Uterus (tissue), 4 donors: ENCODE data around the gene RTP5. TPM values are rescaled to one million over a fixed set of nuclear protein-coding genes. Genes with fewer than 3 reads are reported as not detected.

Source experiments
- DNase-seq, 2 donors: peaks; one replicate each; pipeline ENCODE4 v3.0.0-alpha.2; 2019 to 2020
- H3K27ac ChIP-seq, 2 donors: fragments of 200-600 bp; sonication (generic); 1 replicate in 1 of 2; 2 replicates in 1 of 2; pipeline ENCODE4 v1.5.1; 2016 to 2018
- H3K27me3 ChIP-seq, 2 donors: fragments of 200-600 bp; sonication (generic); one replicate each; pipeline ENCODE4 v1.5.1; 2018 to 2019; ENCODE audit warnings: control low read depth in 1 of 2
- H3K36me3 ChIP-seq, 2 donors: fragments of 200-600 bp; sonication (generic); one replicate each; pipeline ENCODE4 v1.5.1; 2019; ENCODE audit warnings: control low read depth in 1 of 2
- H3K4me1 ChIP-seq, 2 donors: fragments of 200-600 bp; sonication (generic); one replicate each; pipeline ENCODE4 v1.5.1; 2018 to 2019; ENCODE audit warnings: control low read depth in 1 of 2
- H3K4me3 ChIP-seq, 2 donors: fragments of 200-600 bp; sonication (generic); 1 replicate in 1 of 2; 2 replicates in 1 of 2; pipeline ENCODE4 v1.5.1; 2018 to 2019; ENCODE audit warnings: mild to moderate bottlenecking in 1 of 2
- H3K9me3 ChIP-seq, 2 donors: fragments of 200-600 bp; sonication (generic); one replicate each; pipeline ENCODE4 v1.5.1; 2019; ENCODE audit warnings: control low read depth in 1 of 2
- POLR2A ChIP-seq, 2 donors: fragments of 450-650 bp; IDR thresholded peaks; one replicate each; pipeline ENCODE4 v1.6.1; 2016; ENCODE audit warnings: antibody characterized with exemption in 2 of 2, mild to moderate bottlenecking in 1 of 2, moderate library complexity in 1 of 2
- intact Hi-C: fragments of 100-400 bp; cut with DNase I; formaldehyde crosslinking; loops from one replicate; pipeline ENCODE4 v1.15.1; 2023; ENCODE audit warnings: low total_unique reads
- total RNA-seq, 4 donors: library from RNA; depleted of rRNA in 3 of 4; stranded (reverse); fragments of >200 nt in 3 of 4; gene quantifications; one replicate each; pipeline versions ENCODE4 v1.1.0 to v1.2.4, GENCODE V29; 2014 to 2023
- TF ChIP-seq, protein P1 (sequence below), 4 experiments: fragments of 200-600 bp in 2 of 4; fragments of 450-650 bp in 2 of 4; sonication (generic) in 2 of 4; IDR thresholded peaks; one replicate each; pipeline ENCODE4 v1.5.1; 2016 to 2019; ENCODE audit warnings: antibody characterized with exemption in 4 of 4, mild to moderate bottlenecking in 2 of 4, moderate library complexity in 1 of 4
- donor health status: DM: yes; HTN: yes; CAD: no.

RTP5 gene
- total RNA-seq, 4 donors from 2014 or later = 0.15 TPM; not detected in 3

DNA sequence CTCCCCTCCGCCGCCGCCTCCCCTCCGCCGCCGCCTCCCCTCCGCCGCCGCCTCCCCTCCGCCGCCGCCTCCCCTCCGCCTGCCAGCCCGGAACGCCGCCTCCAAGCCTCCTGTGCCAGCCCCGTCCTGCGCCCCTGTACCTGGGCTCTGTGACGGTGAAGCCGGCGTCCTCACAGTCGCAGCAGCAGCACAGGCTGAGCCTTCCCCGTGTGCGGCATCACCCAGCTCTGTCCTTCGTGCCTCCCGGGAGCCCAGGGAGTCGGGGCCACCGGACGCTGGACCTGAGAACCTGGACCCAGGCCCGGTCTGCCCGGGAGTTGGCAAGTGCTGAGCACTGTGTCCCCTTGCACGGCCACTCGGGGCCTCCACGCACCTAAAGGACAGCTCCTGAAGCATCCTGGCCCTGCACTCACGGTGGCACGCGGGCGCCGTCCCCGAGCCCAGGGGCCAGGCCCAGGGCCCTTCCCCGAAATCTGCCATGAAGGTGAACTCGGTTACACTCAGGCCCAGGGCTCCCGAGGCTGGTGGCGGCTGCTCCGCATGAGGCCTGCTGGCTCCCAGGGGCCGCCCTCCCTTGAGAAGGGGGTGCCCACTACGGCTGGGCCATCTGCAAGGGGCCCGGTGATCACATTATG is 32.9 kb downstream of the RTP5 start:
- DNase-seq = peak in 1 of 2 donors; percentile 36
- H3K4me3 ChIP-seq = peak overlapping the region in 1 of 2 donors; percentile 18
- peaks cover 7 to 18% of the 10 kb centered on the region in 2 donors for H3K4me1 ChIP-seq

DNA sequence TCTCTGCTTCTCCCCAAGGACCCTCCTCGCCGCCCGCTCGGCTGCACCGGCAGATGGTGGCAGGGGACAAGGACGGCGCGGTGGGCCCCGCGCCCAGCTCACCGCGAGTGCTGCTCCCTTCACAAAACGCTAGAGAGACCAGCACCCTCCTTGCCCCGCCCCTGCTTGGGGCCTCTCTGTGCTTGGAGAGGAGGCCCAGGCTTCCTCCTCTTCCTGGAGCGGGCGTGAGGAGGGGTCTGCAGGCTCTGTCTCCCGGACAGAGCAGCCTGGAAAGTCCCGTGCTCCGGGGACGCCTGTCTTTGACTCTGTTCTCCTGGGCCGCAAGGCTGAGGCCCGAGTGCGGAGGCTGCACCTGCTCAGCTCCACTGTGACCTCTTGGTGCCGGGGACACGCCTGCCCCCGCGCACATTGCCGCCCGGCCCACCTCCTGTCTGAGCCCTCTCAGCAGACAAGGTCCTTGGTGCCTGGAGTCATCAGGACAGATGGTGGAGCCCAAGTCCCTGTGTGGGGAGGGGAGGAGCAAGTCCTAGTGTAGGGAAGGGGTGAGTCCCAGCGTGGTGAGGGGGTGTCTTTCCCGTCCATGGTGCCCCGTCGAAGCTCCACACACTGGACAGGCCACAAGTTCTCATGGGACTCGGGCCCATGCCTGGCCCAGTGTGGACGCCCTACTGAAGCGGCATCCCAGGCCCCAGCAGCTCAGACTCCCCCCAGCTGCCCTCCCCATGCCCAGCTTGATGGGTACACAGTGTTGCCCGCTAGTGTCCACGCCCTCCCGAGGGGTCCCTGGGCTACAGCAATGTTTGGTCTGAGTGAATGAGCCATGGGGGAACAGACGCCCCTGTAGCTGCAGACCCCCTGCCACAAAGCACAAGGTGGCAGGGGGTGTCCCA is 33.8 kb downstream of the RTP5 start:
- intact Hi-C loops = no loop called here
- no peak for TF ChIP-seq POLR2A (IDR thresholded peaks at IDR 0.05)
- TF ChIP-seq, protein P1, sequence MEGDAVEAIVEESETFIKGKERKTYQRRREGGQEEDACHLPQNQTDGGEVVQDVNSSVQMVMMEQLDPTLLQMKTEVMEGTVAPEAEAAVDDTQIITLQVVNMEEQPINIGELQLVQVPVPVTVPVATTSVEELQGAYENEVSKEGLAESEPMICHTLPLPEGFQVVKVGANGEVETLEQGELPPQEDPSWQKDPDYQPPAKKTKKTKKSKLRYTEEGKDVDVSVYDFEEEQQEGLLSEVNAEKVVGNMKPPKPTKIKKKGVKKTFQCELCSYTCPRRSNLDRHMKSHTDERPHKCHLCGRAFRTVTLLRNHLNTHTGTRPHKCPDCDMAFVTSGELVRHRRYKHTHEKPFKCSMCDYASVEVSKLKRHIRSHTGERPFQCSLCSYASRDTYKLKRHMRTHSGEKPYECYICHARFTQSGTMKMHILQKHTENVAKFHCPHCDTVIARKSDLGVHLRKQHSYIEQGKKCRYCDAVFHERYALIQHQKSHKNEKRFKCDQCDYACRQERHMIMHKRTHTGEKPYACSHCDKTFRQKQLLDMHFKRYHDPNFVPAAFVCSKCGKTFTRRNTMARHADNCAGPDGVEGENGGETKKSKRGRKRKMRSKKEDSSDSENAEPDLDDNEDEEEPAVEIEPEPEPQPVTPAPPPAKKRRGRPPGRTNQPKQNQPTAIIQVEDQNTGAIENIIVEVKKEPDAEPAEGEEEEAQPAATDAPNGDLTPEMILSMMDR (IDR thresholded peaks at IDR 0.05) = no peak
- Histone ChIP-seq H3K36me3 (no peaks in the 10 kb centered on the region), H3K9me3 (no peaks in the 10 kb centered on the region), H3K27ac (no peak overlapping the region), H3K4me3 (no peak overlapping the region), H3K4me1 (peaks cover 7 to 18% of the 10 kb centered on the region in 2 donors), H3K27me3 (no peaks in the 10 kb centered on the region)
- peak in 1 of 2 donors; percentile 18 for DNase-seq

More for the DNA sequence above, 32.9 kb downstream of the RTP5 start:
- Histone ChIP-seq H3K36me3 (no peaks in the 10 kb centered on the region), H3K9me3 (no peaks in the 10 kb centered on the region), H3K27ac (peak overlapping the region in 1 of 2 donors; percentile 15), H3K27me3 (no peaks in the 10 kb centered on the region)
- no peak for TF ChIP-seq POLR2A (IDR thresholded peaks at IDR 0.05)
- TF ChIP-seq, protein P1 (IDR thresholded peaks at IDR 0.05) = no peak
- intact Hi-C loops = no loop called here

DNA sequence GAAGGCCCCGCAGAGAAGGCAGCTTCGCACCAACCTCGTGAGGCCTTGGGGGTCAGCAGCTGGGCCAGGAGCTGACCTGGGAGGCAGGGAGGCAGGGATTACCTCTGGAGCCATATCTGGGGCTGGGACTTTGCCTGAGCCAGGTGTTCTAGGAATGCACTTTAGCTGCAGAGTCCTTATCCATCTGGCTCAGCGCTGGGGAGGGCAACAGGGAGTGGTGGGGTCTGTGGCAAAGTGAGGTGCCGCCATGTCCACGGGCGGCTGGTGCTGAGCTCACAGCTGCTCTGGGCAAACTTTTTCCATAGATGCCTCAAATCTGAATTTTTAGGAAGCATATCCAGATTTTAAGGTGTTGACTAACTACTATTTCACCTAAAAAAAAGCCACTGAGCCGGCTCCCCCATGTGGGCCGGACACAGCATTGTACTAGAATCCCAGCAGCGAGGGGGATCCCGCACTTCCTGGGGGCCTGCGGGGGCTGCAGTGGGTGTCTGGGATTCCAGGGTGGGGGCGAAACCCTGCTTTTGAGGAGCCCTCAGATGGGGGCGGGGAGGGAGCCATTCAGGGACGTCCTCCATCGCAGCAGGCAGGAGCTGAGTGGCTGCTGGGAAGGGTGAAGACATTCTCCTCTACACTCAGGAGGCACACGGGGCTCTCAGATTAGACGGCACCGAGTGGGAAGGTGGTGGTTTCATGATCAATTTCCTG is 34.6 kb downstream of the RTP5 start:
- peaks cover 7 to 12% of the 10 kb centered on the region in 2 donors for H3K4me1 ChIP-seq
- H3K27ac ChIP-seq = no peak overlapping the region
- intact Hi-C loops = no loop called here
- H3K36me3 ChIP-seq = no peaks in the 10 kb centered on the region
- no peaks in the 10 kb centered on the region for H3K27me3 ChIP-seq
- no peaks in the 10 kb centered on the region for H3K9me3 ChIP-seq
- DNase-seq = peak in 1 of 2 donors; percentile 12
- no peak overlapping the region for H3K4me3 ChIP-seq
- TF ChIP-seq, protein P1 (IDR thresholded peaks at IDR 0.05) = no peak
- no peak for TF ChIP-seq POLR2A (IDR thresholded peaks at IDR 0.05)

DNA sequence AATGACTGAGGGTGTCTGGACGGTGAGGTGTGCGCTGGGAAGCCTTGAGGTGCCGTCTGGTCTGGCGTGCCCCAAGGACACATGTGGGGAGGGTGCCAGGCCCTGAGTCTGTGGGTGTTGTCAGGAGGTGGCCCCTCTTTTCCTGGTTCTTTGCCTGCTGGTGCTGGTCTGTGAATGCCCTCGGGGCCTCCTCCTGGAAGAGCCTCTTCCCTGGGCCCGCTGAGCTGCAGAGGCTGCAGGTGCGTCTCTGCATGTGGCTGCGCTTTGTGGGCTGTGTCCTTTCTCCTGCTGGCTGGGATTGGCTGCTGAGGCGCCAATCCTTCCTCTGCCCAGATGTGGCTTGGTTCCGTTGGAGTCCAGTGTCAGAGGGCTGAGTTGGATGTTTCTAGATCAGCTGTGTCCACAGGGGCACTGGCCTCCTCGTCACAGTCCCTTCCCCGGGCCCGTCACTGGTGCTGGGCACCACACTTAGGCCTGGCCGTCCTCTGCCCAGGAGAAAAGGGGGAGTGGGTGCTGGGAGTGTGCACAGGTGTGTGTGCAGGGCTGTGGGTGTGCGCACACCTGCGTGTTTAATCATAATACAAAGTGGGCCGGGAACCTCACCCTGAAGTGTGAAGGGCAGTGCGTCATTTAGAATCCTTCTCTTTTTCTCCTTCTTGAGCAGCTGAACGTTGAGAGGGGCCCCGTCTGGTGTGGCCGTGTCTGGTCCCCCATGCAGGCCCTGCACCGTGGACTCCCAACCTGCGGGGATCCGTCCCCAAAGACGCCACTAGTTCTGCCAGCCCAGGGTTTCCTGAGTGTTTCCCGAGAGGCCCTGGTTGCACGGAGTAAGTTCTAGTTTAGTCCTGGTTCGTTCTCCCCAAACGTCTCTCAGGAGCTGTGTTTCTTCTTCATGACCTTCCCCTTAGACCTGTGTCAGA is 35.5 kb downstream of the RTP5 start:
- DNase-seq = no peak
- intact Hi-C loops = no loop called here
- Histone ChIP-seq H3K4me1 (peaks cover 3 to 4% of the 10 kb centered on the region in 2 donors), H3K4me3 (no peak overlapping the region), H3K36me3 (no peaks in the 10 kb centered on the region), H3K9me3 (no peaks in the 10 kb centered on the region), H3K27me3 (no peaks in the 10 kb centered on the region), H3K27ac (no peak overlapping the region)
- TF ChIP-seq, protein P1 (IDR thresholded peaks at IDR 0.05) = no peak
- TF ChIP-seq POLR2A (IDR thresholded peaks at IDR 0.05) = no peak
